GM12878 (cell line): ENCODE data around the gene PPP6R1. TPM values are rescaled to one million over a fixed set of nuclear protein-coding genes. Genes with fewer than 3 reads are reported as not detected.

Experiments used
- EP300 ChIP-seq, 2 experiments: fragments of 150-350 bp in 1 of 2; IDR thresholded peaks; 2 replicates each; pipeline ENCODE4 v1.6.1; 2011 to 2012; ENCODE audit warnings: low read depth in 2 of 2, low read length in 2 of 2, borderline replicate concordance in 1 of 2, improper control_type of control experiment in 1 of 2, inconsistent platforms in 1 of 2; ENCODE audit not compliant: control insufficient read depth in 1 of 2
- NFXL1 ChIP-seq: fragments of 450-650 bp; IDR thresholded peaks from 2 replicates; pipeline ENCODE4 v1.6.1; 2017; ENCODE audit warnings: antibody characterized with exemption, mild to moderate bottlenecking, borderline replicate concordance
- NR2C2 ChIP-seq: IDR thresholded peaks from 2 replicates; pipeline ENCODE4 v1.6.1; 2011; ENCODE audit warnings: borderline replicate concordance, low read depth; ENCODE audit not compliant: control insufficient read depth, insufficient read length
- PKNOX1 ChIP-seq: fragments of 450-650 bp; IDR thresholded peaks from 2 replicates; pipeline ENCODE4 v1.6.1; 2016; ENCODE audit warnings: mild to moderate bottlenecking
- RELB ChIP-seq: fragments of 450-650 bp; IDR thresholded peaks from 2 replicates; pipeline ENCODE4 v1.6.1; 2017; ENCODE audit warnings: low read depth, mild to moderate bottlenecking, moderate library complexity
- SUZ12 ChIP-seq: fragments of 200-600 bp; sonication (generic); IDR thresholded peaks from one replicate; pipeline ENCODE4 v1.6.1; 2018; ENCODE audit warnings: antibody characterized with exemption, mild to moderate bottlenecking; ENCODE audit not compliant: unreplicated experiment
- TCF12 ChIP-seq: IDR thresholded peaks from 2 replicates; pipeline ENCODE4 v1.6.1; 2011; ENCODE audit warnings: low read depth, mild to moderate bottlenecking, low read length
- TCF3 ChIP-seq: IDR thresholded peaks from 2 replicates; pipeline ENCODE4 v1.6.1; 2012; ENCODE audit warnings: low read depth, mild to moderate bottlenecking, low read length, borderline replicate concordance; ENCODE audit not compliant: insufficient read depth
- ZBTB40 ChIP-seq: fragments of 450-650 bp; IDR thresholded peaks from 2 replicates; pipeline ENCODE4 v1.6.1; 2016; ENCODE audit warnings: mild to moderate bottlenecking, moderate library complexity, borderline replicate concordance
- ZNF687 ChIP-seq: fragments of 450-650 bp; IDR thresholded peaks from 2 replicates; pipeline ENCODE4 v1.6.1; 2017; ENCODE audit warnings: mild to moderate bottlenecking, moderate library complexity
- polyA plus RNA-seq, 11 experiments: library from polyadenylated mRNA; depleted of rRNA in 4 of 11; unstranded in 6 of 11; stranded (reverse) in 5 of 11; fragments of >200 nt; fragmentation: Nextera tagmentation in 4 of 11; fragmentation: Illumina TruSeq in 1 of 11; extraction: Ambion mirVana in 4 of 11; extraction: Trizol in 1 of 11; gene quantifications; 1 replicate in 1 of 11; 2 replicates in 10 of 11; pipeline versions ENCODE4 v1.2.1 to v1.2.3, GENCODE V29; 2011 to 2016; ENCODE audit warnings: inconsistent platforms in 2 of 11, missing spikeins in 2 of 11, low read depth in 1 of 11
- total RNA-seq, 4 experiments: library from RNA; depleted of rRNA in 3 of 4; stranded (reverse); fragments of >200 nt in 3 of 4; fragmentation: Illumina TruSeq in 1 of 4; extraction: Trizol in 1 of 4; gene quantifications; 2 replicates each; pipeline versions ENCODE4 v1.2.1 to v1.2.3, GENCODE V29; 2013 to 2021
- TF ChIP-seq, protein P1 (sequence below): fragments of 450-650 bp; IDR thresholded peaks from 2 replicates; pipeline ENCODE4 v1.6.1; 2018; ENCODE audit warnings: borderline replicate concordance, mild to moderate bottlenecking; ENCODE audit not compliant: partially characterized antibody

The PPP6R1 gene
- total and polyA plus RNA-seq, 10 of the 15 experiments (the other 5 are each of a cell fraction or from before 2014, with no cell fraction given): 0.80 to 173 (median 63.7) TPM

DNA sequence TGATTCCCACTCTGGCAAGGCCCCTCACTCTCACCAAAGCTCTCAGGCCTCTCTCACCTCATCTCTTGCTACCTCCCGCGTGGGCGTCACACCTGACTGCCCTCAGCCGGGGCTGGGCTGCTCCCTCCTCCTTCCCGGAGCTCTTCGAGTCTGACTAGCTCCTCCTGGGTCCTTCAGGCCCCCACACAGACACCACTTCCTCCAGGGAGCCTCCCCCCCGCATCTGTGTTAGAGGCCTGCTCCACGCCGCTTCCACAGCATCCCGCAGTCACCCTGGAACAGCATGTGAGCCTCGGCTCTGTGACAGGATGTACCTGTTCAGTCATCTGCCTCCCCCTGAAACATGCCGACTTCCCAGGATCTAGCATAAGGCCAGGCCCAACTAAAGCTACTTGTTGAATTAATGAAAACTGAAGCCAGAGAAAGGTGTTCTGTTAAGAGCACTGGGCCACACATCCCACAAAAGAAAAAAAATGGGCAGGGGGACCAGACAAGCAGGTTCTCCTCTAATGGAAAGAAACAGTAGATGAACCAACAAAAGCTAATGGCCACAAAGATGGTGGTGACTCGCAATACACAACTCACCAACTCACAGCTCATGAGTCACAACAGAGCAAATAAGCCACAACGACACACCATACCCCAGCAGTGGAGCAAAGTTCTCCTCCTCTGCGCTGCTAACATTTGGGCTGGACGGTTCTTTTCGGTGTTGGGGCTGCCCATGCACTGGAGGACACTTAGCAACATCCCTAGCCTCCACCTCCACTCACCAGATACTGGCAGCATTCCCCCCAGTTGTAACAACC, 3.0 kb downstream of the PPP6R1 start (continued):
- no peak for TF ChIP-seq PKNOX1
- TF ChIP-seq ZBTB40: no peak
- TF ChIP-seq, protein P1, sequence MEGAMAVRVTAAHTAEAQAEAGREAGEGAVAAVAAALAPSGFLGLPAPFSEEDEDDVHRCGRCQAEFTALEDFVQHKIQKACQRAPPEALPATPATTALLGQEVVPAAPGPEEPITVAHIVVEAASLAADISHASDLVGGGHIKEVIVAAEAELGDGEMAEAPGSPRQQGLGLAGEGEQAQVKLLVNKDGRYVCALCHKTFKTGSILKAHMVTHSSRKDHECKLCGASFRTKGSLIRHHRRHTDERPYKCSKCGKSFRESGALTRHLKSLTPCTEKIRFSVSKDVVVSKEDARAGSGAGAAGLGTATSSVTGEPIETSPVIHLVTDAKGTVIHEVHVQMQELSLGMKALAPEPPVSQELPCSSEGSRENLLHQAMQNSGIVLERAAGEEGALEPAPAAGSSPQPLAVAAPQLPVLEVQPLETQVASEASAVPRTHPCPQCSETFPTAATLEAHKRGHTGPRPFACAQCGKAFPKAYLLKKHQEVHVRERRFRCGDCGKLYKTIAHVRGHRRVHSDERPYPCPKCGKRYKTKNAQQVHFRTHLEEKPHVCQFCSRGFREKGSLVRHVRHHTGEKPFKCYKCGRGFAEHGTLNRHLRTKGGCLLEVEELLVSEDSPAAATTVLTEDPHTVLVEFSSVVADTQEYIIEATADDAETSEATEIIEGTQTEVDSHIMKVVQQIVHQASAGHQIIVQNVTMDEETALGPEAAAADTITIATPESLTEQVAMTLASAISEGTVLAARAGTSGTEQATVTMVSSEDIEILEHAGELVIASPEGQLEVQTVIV: no peak
- TF ChIP-seq NFXL1: no peak
- TF ChIP-seq TCF3: 0 out of 2 replicates have a peak, but pooled peaks have one; percentile 30
- TF ChIP-seq ZNF687: no peak
- no peak for TF ChIP-seq EP300 (IDR thresholded peaks at IDR 0.05; ENCODE audit: borderline replicate concordance in 1 of 2, control insufficient read depth in 1 of 2, low read depth in 2 of 2, low read length in 2 of 2)
- no peak for TF ChIP-seq TCF12
- TF ChIP-seq RELB: peak; percentile 35; the same call in 1 of the 2 replicates
- TF ChIP-seq SUZ12: no peak
- no peak for TF ChIP-seq NR2C2
